SK-N-MC (cell line): ENCODE results near the gene HDAC3.

ENCODE experiments used
- EZH2 ChIP-seq: fragments of 200-600 bp; sonication (generic); IDR thresholded peaks from one replicate; pipeline ENCODE4 v1.6.1; 2017; ENCODE audit warnings: antibody characterized with exemption
- FOXP2 ChIP-seq: optimal IDR thresholded peaks from 2 replicates; pipeline ENCODE3; 2011; ENCODE audit warnings: mild to moderate bottlenecking, moderate library complexity; ENCODE audit not compliant: insufficient read depth; ENCODE audit errors: extremely low read length, control extremely low read depth
- POLR2AphosphoS5 ChIP-seq: IDR thresholded peaks from 2 replicates; pipeline ENCODE4 v1.6.1; 2012; ENCODE audit warnings: mild to moderate bottlenecking, low read depth, low read length, borderline replicate concordance

GRCh38 chr5:141603923-141604717, 32.5 kb downstream of the HDAC3 start:
- no peak for TF ChIP-seq POLR2AphosphoS5
- TF ChIP-seq EZH2: no peak
- TF ChIP-seq FOXP2: no peak
